Ovary (tissue), 3 donors: ENCODE measurements around the gene GSTO2.

ENCODE experiments used
- POLR2A ChIP-seq: fragments of 450-650 bp; IDR thresholded peaks from one replicate; pipeline ENCODE4 v1.6.1; 2017; ENCODE audit warnings: antibody characterized with exemption, mild to moderate bottlenecking, moderate library complexity
- TF ChIP-seq, protein P1 (sequence below), 3 donors: fragments of 450-650 bp in 2 of 3; fragments of 200-600 bp in 1 of 3; IDR thresholded peaks; one replicate each; pipeline versions ENCODE4 v1.5.1 to v1.8.0; 2016 to 2022; ENCODE audit warnings: antibody characterized with exemption in 3 of 3, mild to moderate bottlenecking in 1 of 3
- donor health status: DM: no; HTN: no; CAD: no.

DNA sequence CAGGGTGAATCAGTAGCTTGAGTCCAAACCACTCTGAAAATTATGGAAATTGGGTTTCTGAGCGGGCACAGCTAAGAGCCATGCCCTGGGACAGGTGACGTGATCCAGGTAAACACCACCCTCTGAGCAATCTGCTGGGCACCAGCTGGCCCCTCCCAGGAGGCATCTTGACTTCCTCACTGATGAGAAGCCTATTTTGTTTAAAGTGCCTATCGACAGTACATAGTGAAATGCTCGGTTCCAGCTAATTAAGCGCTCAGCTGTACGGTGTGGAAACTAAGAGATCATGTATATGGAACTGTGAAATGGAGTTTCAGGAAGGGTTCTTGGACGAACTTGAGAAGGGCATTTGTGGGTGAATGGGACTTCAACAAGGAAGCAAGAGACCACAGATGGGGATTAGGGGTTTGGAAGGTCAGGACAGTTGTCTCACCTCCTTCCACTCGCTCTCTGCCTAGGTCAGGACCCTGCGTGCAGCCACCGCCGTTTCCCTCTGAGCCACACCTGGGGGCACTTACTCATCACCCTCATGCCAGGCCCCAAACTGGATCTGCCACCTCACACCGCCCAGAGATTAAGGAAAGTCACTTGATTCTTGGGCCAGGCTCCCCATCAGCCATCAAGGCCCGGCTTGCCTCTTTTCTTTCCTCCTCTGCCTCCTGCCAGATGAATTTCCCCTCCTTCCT, 66.1 kb downstream of the GSTO2 start:
- TF ChIP-seq, protein P1, sequence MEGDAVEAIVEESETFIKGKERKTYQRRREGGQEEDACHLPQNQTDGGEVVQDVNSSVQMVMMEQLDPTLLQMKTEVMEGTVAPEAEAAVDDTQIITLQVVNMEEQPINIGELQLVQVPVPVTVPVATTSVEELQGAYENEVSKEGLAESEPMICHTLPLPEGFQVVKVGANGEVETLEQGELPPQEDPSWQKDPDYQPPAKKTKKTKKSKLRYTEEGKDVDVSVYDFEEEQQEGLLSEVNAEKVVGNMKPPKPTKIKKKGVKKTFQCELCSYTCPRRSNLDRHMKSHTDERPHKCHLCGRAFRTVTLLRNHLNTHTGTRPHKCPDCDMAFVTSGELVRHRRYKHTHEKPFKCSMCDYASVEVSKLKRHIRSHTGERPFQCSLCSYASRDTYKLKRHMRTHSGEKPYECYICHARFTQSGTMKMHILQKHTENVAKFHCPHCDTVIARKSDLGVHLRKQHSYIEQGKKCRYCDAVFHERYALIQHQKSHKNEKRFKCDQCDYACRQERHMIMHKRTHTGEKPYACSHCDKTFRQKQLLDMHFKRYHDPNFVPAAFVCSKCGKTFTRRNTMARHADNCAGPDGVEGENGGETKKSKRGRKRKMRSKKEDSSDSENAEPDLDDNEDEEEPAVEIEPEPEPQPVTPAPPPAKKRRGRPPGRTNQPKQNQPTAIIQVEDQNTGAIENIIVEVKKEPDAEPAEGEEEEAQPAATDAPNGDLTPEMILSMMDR (IDR thresholded peaks at IDR 0.05): no peak
- no peak for TF ChIP-seq POLR2A
